Endothelial cell of umbilical vein (primary cell): Measurements from ENCODE around the gene CAPN12. TPM values are rescaled to one million over a fixed set of nuclear protein-coding genes. Genes with fewer than 3 reads are reported as not detected.

ENCODE experiments used
- BruUV-seq: library from RNA; stranded (reverse); fragments of 400-500 nt; replicated peaks from 2 replicates; lab custom pipeline; 2021; lab: Mats Ljungman, UMichigan
- CTCF ChIA-PET: fragments of 300-600, 350-600 bp; sonication (Branson Sonifier 250); formaldehyde crosslinking; loops from one replicate; lab custom pipeline; 2021; ENCODE audit warnings: antibody characterized with exemption, inconsistent platforms; lab: Charles Lee
- POLR2A ChIA-PET: fragments of 300-600, 350-600 bp; sonication (Branson Sonifier 250); formaldehyde crosslinking; loops from one replicate; lab custom pipeline; 2021; ENCODE audit warnings: antibody characterized with exemption, inconsistent platforms; lab: Charles Lee
- DNase-seq: peaks from one replicate; pipeline ENCODE4 v3.0.0-alpha.2; 2011; ENCODE audit warnings: low read depth, low spot score
- FAIRE-seq: peaks from 2 replicates; lab custom pipeline; 2011; peaks lifted over from hg19 to GRCh38; lab: Jason Lieb, UNC
- H2AFZ ChIP-seq: 2 replicates; pipeline ENCODE4 v1.6.0; 2012; ENCODE audit warnings: low read depth, low read length, control low read depth, inconsistent platforms
- H3K27ac ChIP-seq: 2 replicates; pipeline ENCODE4 v1.5.1; 2011; ENCODE audit warnings: low read depth, mild to moderate bottlenecking, control low read depth, low read length, moderate library complexity; ENCODE audit not compliant: insufficient read depth
- H3K27me3 ChIP-seq, 2 experiments: 2 replicates each; pipeline versions ENCODE4 v1.6.0 to v1.6.1; 2011; ENCODE audit warnings: low read length in 2 of 2, mixed read lengths in 1 of 2; ENCODE audit not compliant: control insufficient read depth in 2 of 2, insufficient read depth in 2 of 2
- H3K36me3 ChIP-seq, 2 experiments: 2 replicates in 1 of 2; 3 replicates in 1 of 2; pipeline ENCODE4 v1.5.1; 2011; ENCODE audit warnings: low read length in 2 of 2, mild to moderate bottlenecking in 1 of 2, moderate library complexity in 1 of 2; ENCODE audit not compliant: control insufficient read depth in 2 of 2, insufficient read depth in 2 of 2; ENCODE audit errors: extremely low read depth in 1 of 2
- H3K4me1 ChIP-seq: 3 replicates; pipeline ENCODE4 v1.5.1; 2011; ENCODE audit warnings: mild to moderate bottlenecking, low read length; ENCODE audit not compliant: control insufficient read depth, insufficient read depth; ENCODE audit errors: extremely low read depth
- H3K4me2 ChIP-seq: 2 replicates; pipeline ENCODE4 v1.6.1; 2011; ENCODE audit warnings: low read length, control low read depth, mixed read lengths; ENCODE audit not compliant: insufficient read depth
- H3K4me3 ChIP-seq, 3 experiments: fragments of 200-600 bp in 1 of 3; sonication (generic), shearing (Covaris generic) in 1 of 3; replicated peaks in 1 of 3; 2 replicates each; pipeline ENCODE4 v1.5.1; 2011 to 2016; ENCODE audit warnings: control low read depth in 3 of 3, low read length in 3 of 3, mild to moderate bottlenecking in 2 of 3, inconsistent platforms in 1 of 3, low read depth in 1 of 3, moderate library complexity in 1 of 3; ENCODE audit not compliant: insufficient read depth in 1 of 3
- H3K79me2 ChIP-seq: 2 replicates; pipeline ENCODE4 v1.6.0; 2012; ENCODE audit warnings: low read length, inconsistent platforms; ENCODE audit not compliant: control insufficient read depth, insufficient read depth
- H3K9ac ChIP-seq: replicated peaks from 2 replicates; pipeline ENCODE3; 2011; ENCODE audit warnings: low read length, control low read depth; ENCODE audit not compliant: insufficient read depth; ENCODE audit errors: extremely low read depth
- H3K9me1 ChIP-seq: replicated peaks from 3 replicates; pipeline ENCODE4 v1.6.0; 2011; ENCODE audit warnings: mild to moderate bottlenecking, low read length; ENCODE audit not compliant: control insufficient read depth, insufficient read depth; ENCODE audit errors: extremely low read depth
- H3K9me3 ChIP-seq: replicated peaks from 2 replicates; pipeline ENCODE4 v1.5.1; 2012; ENCODE audit warnings: low read length, inconsistent platforms; ENCODE audit not compliant: control insufficient read depth, insufficient read depth
- H4K20me1 ChIP-seq: replicated peaks from 2 replicates; pipeline ENCODE3; 2011; ENCODE audit warnings: mild to moderate bottlenecking, low read length; ENCODE audit not compliant: control insufficient read depth, insufficient read depth; ENCODE audit errors: extremely low read depth
- EZH2 ChIP-seq: IDR thresholded peaks from 2 replicates; pipeline ENCODE4 v1.6.1; 2012; ENCODE audit warnings: borderline replicate concordance, low read depth, mild to moderate bottlenecking, moderate library complexity, low read length, inconsistent platforms; ENCODE audit not compliant: severe bottlenecking
- FOS ChIP-seq: IDR thresholded peaks from 2 replicates; pipeline ENCODE4 v1.6.1; 2011; ENCODE audit warnings: mild to moderate bottlenecking, low read length, moderate library complexity, borderline replicate concordance; ENCODE audit not compliant: insufficient read depth
- GATA2 ChIP-seq: IDR thresholded peaks from 2 replicates; pipeline ENCODE4 v1.7.0; 2011; ENCODE audit warnings: low read depth, mild to moderate bottlenecking, moderate library complexity, mixed read lengths, low read length; ENCODE audit not compliant: insufficient read length, insufficient read depth
- JUN ChIP-seq: IDR thresholded peaks from 2 replicates; pipeline ENCODE4 v1.6.1; 2011; ENCODE audit warnings: borderline replicate concordance, low read depth; ENCODE audit not compliant: insufficient read length, insufficient read depth
- MYC ChIP-seq: IDR thresholded peaks from one replicate; pipeline ENCODE4 v1.6.1; 2011; ENCODE audit warnings: mild to moderate bottlenecking, low read depth, low read length
- POLR2A ChIP-seq: IDR thresholded peaks from 2 replicates; pipeline ENCODE4 v1.6.1; 2012; ENCODE audit warnings: low read depth, mild to moderate bottlenecking, control low read depth, low read length
- POLR2AphosphoS5 ChIP-seq: IDR thresholded peaks from 2 replicates; pipeline ENCODE4 v1.6.1; 2012; ENCODE audit warnings: low read depth, mild to moderate bottlenecking, control low read depth, low read length, moderate library complexity; ENCODE audit not compliant: insufficient read depth
- dilution Hi-C: fragments of 300-500 bp; cut with MboI; formaldehyde crosslinking; loops from one replicate; pipeline ENCODE4 v1.15.0; 2019; ENCODE audit warnings: low sequenced_read_pairs; ENCODE audit not compliant: extremely low pct_ligation_motif_present
- intact Hi-C: fragments of 100-400 bp; cut with micrococcal nuclease; formaldehyde crosslinking; loops from one replicate; pipeline ENCODE4 v1.10.0; 2022
- polyA plus RNA-seq, 4 experiments: library from polyadenylated mRNA; depleted of rRNA in 3 of 4; stranded (reverse) in 3 of 4; unstranded in 1 of 4; fragments of >200 nt; gene quantifications; 2 replicates each; pipeline versions ENCODE4 v1.2.1 to v1.2.3, GENCODE V29; 2011 to 2012; ENCODE audit warnings: missing spikeins in 1 of 4
- total RNA-seq: library from RNA; stranded (reverse); gene quantifications from 2 replicates; pipeline ENCODE4 v1.2.3, GENCODE V29; 2021
- TF ChIP-seq, protein P1 (sequence below): IDR thresholded peaks from 2 replicates; pipeline ENCODE4 v1.6.1; 2011; ENCODE audit not compliant: insufficient read depth, insufficient read length
- TF ChIP-seq, protein P2 (sequence below), 2 donors: IDR thresholded peaks; 1 replicate in 1 of 2; 2 replicates in 1 of 2; pipeline ENCODE4 v1.5.1; 2011; ENCODE audit warnings: low read length in 2 of 2, mild to moderate bottlenecking in 2 of 2, moderate library complexity in 2 of 2, control low read depth in 1 of 2, inconsistent platforms in 1 of 2, low read depth in 1 of 2; ENCODE audit not compliant: insufficient read depth in 1 of 2; ENCODE audit errors: extremely low read depth in 1 of 2

CAPN12 gene
- total and polyA plus RNA-seq, 2 donors (not counting 3 experiments of a cell fraction or from before 2014, with no cell fraction given): 0.35 TPM; not detected in 1

DNA sequence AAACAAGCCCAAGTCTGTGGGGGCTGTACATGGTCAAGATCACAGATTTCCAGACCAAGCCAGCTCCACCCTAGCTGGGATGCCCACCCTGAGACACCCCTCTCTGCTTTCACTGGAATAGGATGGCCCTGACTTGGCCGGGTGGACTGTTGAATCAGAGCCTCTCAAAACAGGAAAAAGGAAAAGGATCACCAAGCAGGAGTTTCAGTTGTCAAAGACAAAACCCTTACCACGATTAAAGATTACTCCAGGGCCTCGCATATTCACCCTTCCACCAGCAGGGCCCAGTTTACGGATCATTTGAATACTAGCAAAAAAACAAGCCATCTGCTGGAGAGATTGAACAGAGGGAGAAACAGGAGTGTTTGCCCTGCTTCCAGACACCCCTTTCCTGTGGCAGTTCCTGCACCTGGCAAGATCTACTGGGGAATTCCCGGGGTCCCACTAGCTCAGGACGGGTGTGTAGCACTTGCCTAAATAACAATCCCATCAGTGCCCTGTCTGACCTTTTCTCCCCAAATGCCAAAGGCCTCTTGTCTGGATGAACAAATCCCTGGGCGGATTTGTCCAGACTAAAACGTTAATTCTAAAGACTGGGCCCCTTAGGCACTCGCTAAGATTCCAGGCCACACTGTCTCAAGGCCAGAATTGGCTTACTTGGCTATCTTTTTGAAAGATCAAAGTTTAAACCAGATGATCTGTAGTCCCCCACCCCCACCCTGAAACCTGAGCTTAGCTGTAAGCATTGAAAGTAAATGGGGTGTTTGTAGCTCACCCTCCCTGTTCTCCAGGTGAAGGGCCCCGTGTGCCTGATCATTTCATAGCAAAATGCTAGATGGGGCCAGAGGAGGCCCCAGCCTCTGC lies 58.4 kb downstream of the CAPN12 start:
- peaks cover 49% of the 10 kb centered on the region for H3K4me1 ChIP-seq
- POLR2A ChIA-PET: interaction anchor here (0.8 to 1.5 kb wide), 2 partner anchors 27 to 38 kb away, joined by 5 to 6 read pairs; partner anchors contain the start of gene ACTN4
- no peaks in the 10 kb centered on the region for H4K20me1 ChIP-seq
- H3K9me1 ChIP-seq: no peaks in the 10 kb centered on the region
- no peaks in the 10 kb centered on the region for H3K9me3 ChIP-seq
- dilution Hi-C loops (no loop called here), intact Hi-C loops (loop anchor here (1.0 to 2.0 kb wide), 3 partner anchors 7 to 49 kb away; no protein-coding TSS in a partner anchor)
- H3K9ac ChIP-seq: peak overlapping the region; percentile 72
- H3K27me3 ChIP-seq: no peaks in the 10 kb centered on the region
- H3K27ac ChIP-seq: peak overlapping the region; percentile 90
- no peak overlapping the region for H2AFZ ChIP-seq
- TF ChIP-seq POLR2A (peak; percentile 58), MYC (no peak), JUN (peak; percentile 21), FOS (peak; percentile 50), POLR2AphosphoS5 (peak; percentile 58), EZH2 (no peak), GATA2 (peak; percentile 21)
- TF ChIP-seq, protein P1, sequence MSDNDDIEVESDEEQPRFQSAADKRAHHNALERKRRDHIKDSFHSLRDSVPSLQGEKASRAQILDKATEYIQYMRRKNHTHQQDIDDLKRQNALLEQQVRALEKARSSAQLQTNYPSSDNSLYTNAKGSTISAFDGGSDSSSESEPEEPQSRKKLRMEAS: no peak
- TF ChIP-seq, protein P2, sequence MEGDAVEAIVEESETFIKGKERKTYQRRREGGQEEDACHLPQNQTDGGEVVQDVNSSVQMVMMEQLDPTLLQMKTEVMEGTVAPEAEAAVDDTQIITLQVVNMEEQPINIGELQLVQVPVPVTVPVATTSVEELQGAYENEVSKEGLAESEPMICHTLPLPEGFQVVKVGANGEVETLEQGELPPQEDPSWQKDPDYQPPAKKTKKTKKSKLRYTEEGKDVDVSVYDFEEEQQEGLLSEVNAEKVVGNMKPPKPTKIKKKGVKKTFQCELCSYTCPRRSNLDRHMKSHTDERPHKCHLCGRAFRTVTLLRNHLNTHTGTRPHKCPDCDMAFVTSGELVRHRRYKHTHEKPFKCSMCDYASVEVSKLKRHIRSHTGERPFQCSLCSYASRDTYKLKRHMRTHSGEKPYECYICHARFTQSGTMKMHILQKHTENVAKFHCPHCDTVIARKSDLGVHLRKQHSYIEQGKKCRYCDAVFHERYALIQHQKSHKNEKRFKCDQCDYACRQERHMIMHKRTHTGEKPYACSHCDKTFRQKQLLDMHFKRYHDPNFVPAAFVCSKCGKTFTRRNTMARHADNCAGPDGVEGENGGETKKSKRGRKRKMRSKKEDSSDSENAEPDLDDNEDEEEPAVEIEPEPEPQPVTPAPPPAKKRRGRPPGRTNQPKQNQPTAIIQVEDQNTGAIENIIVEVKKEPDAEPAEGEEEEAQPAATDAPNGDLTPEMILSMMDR (IDR thresholded peaks at IDR 0.05; ENCODE audit: extremely low read depth in 1 of 2, insufficient read depth in 1 of 2, low read depth in 1 of 2, low read length in 2 of 2): peak; percentile 64 to 70
- H3K4me2 ChIP-seq: peak overlapping the region; percentile 70
- DNase-seq (peak; percentile 92), FAIRE-seq (peak; percentile 95)
- CTCF ChIA-PET: interaction anchor here (0.8 to 2.4 kb wide), 8 partner anchors 9 to 52 kb away, joined by 3 to 13 read pairs (median 6); partner anchors contain the start of gene ACTN4
- H3K79me2 ChIP-seq: peaks cover 87% of the 10 kb centered on the region
- H3K4me3 ChIP-seq: no peak overlapping the region
- BruUV-seq: TSS peak; percentile 17
- H3K36me3 ChIP-seq: no peaks in the 10 kb centered on the region
